CD4-positive, alpha-beta T cell (primary cell): ENCODE measurements around the gene ARF6. TPM values are rescaled to one million over a fixed set of nuclear protein-coding genes. Genes with fewer than 3 reads are reported as not detected.

ENCODE experiments used
- ATAC-seq: fragments of 200-7000 bp; cut with Tn5 transposase; one replicate; pipeline ENCODE4 v1.10.0; 2022; ENCODE audit warnings: mild to moderate bottlenecking; ENCODE audit not compliant: poor library complexity
- CTCF ChIA-PET: fragments of 350-600 bp; sonication (Branson Sonifier 250); formaldehyde crosslinking; loops from one replicate; lab custom pipeline; 2021; ENCODE audit warnings: antibody characterized with exemption, inconsistent platforms; lab: Charles Lee
- POLR2A ChIA-PET: fragments of 350-600 bp; sonication (Branson Sonifier 250); formaldehyde crosslinking; loops from one replicate; lab custom pipeline; 2021; ENCODE audit warnings: antibody characterized with exemption, inconsistent platforms; lab: Charles Lee
- DNase-seq, 14 experiments: peaks; one replicate each; pipeline ENCODE4 v3.0.0-alpha.2; 2013 to 2020; ENCODE audit warnings: mixed read lengths in 2 of 14
- H3K27ac ChIP-seq, 2 donors: one replicate each; pipeline versions ENCODE4 v1.5.1 to v1.7.0; 2013; ENCODE audit warnings: low read length in 2 of 2, low read depth in 1 of 2, mild to moderate bottlenecking in 1 of 2
- H3K27me3 ChIP-seq, 2 experiments: 1 replicate in 1 of 2; 2 replicates in 1 of 2; pipeline versions ENCODE4 v1.6.1 to v1.7.0; 2013; ENCODE audit warnings: low read length in 2 of 2, control low read depth in 1 of 2, mild to moderate bottlenecking in 1 of 2, moderate library complexity in 1 of 2; ENCODE audit not compliant: insufficient read depth in 2 of 2, control insufficient read depth in 1 of 2
- H3K36me3 ChIP-seq: one replicate; pipeline ENCODE4 v1.6.1; 2013; ENCODE audit warnings: low read length, control low read depth; ENCODE audit not compliant: insufficient read depth
- H3K4me1 ChIP-seq: one replicate; pipeline ENCODE4 v1.6.1; 2013; ENCODE audit warnings: low read length, control low read depth; ENCODE audit not compliant: insufficient read depth
- H3K4me3 ChIP-seq: one replicate; pipeline ENCODE4 v1.5.1; 2013; ENCODE audit warnings: mild to moderate bottlenecking, low read length, moderate library complexity
- H3K9me3 ChIP-seq, 2 experiments: 1 replicate in 1 of 2; 2 replicates in 1 of 2; pipeline versions ENCODE4 v1.6.1 to v1.7.0; 2013; ENCODE audit warnings: low read length in 2 of 2, mild to moderate bottlenecking in 2 of 2, control low read depth in 1 of 2, moderate library complexity in 1 of 2; ENCODE audit not compliant: control insufficient read depth in 1 of 2, insufficient read depth in 1 of 2
- H3K27ac Mint-ChIP-seq: one replicate; pipeline ENCODE4 v1.8.0; 2020; ENCODE audit warnings: mixed read lengths
- H3K27me3 Mint-ChIP-seq: one replicate; pipeline ENCODE4 v1.8.0; 2021; ENCODE audit warnings: mixed read lengths
- H3K36me3 Mint-ChIP-seq: one replicate; pipeline ENCODE4 v1.8.0; 2021; ENCODE audit warnings: low read depth, mixed read lengths
- H3K4me1 Mint-ChIP-seq: one replicate; pipeline ENCODE4 v1.8.0; 2021; ENCODE audit warnings: low read depth, mixed read lengths
- H3K4me3 Mint-ChIP-seq: one replicate; pipeline ENCODE4 v1.8.0; 2020; ENCODE audit warnings: mild to moderate bottlenecking, mixed read lengths
- H3K9me3 Mint-ChIP-seq: one replicate; pipeline ENCODE4 v1.8.0; 2020; ENCODE audit warnings: mixed read lengths
- CTCF ChIP-seq: fragments of 200-600 bp; IDR thresholded peaks from one replicate; pipeline ENCODE4 v1.8.0; 2022; ENCODE audit warnings: antibody characterized with exemption, mild to moderate bottlenecking
- intact Hi-C, 2 experiments: fragments of 100-400 bp; cut with DNase I in 1 of 2; cut with micrococcal nuclease in 1 of 2; formaldehyde crosslinking; loops; one replicate each; pipeline versions ENCODE4 v1.15.1 to v1.9.0; 2023 to 2025; cut with DNase I, micrococcal nuclease
- total RNA-seq, 174 experiments: library from RNA in 2 of 174; stranded (reverse) in 2 of 174; gene quantifications; one replicate each; pipeline ENCODE4 v1.2.3 and lab custom pipeline; 2021 to 2026

Gene ARF6
- total RNA-seq, 2 experiments from 2014 or later, result 67.2 to 69.7 TPM

GRCh38 chr14:49923442-49923841 is 30.6 kb downstream of the ARF6 start:
- intact Hi-C loops, result no loop called here
- TF ChIP-seq CTCF, result no peak
- no peak overlapping the region for H3K4me3 ChIP-seq
- no peak overlapping the region for H3K27ac Mint-ChIP-seq
- no peak overlapping the region for H3K27ac ChIP-seq
- CTCF ChIA-PET, result no interaction called here
- no peak for DNase-seq
- no peaks in the 10 kb centered on the region for H3K9me3 ChIP-seq
- H3K36me3 Mint-ChIP-seq, result no peaks in the 10 kb centered on the region
- no peaks in the 10 kb centered on the region for H3K27me3 ChIP-seq
- POLR2A ChIA-PET, result no interaction called here
- peaks cover 6% of the 10 kb centered on the region for H3K4me1 Mint-ChIP-seq
- peaks cover 4% of the 10 kb centered on the region for H3K4me1 ChIP-seq
- no peaks in the 10 kb centered on the region for H3K9me3 Mint-ChIP-seq
- no peaks in the 10 kb centered on the region for H3K27me3 Mint-ChIP-seq
- no peak for ATAC-seq
- no peak overlapping the region for H3K4me3 Mint-ChIP-seq
- H3K36me3 ChIP-seq, result no peaks in the 10 kb centered on the region

GRCh38 chr14:49923881-49924280 is 31.0 kb downstream of the ARF6 start:
- DNase-seq, result no peak
- Histone ChIP-seq H3K36me3 (no peaks in the 10 kb centered on the region), H3K27ac (no peak overlapping the region), H3K4me3 (no peak overlapping the region), H3K4me1 (peaks cover 4% of the 10 kb centered on the region), H3K9me3 (no peaks in the 10 kb centered on the region), H3K27me3 (no peaks in the 10 kb centered on the region)
- ChIA-PET CTCF (interaction anchor here (0.8 kb wide), 1 partner anchor 11 kb away, joined by 4 read pairs; no protein-coding TSS in a partner anchor), POLR2A (interaction anchor here (0.6 kb wide), 1 partner anchor 32 kb away, joined by 3 read pairs; no protein-coding TSS in a partner anchor)
- H3K27me3 Mint-ChIP-seq, result no peaks in the 10 kb centered on the region
- ATAC-seq, result no peak
- H3K9me3 Mint-ChIP-seq, result no peaks in the 10 kb centered on the region
- H3K4me3 Mint-ChIP-seq, result no peak overlapping the region
- peaks cover 6% of the 10 kb centered on the region for H3K4me1 Mint-ChIP-seq
- intact Hi-C loops, result no loop called here
- no peak for TF ChIP-seq CTCF
- no peak overlapping the region for H3K27ac Mint-ChIP-seq
- no peaks in the 10 kb centered on the region for H3K36me3 Mint-ChIP-seq

GRCh38 chr14:49924852-49925251 is 32.0 kb downstream of the ARF6 start:
- DNase-seq (no peak), ATAC-seq (no peak)
- ChIA-PET POLR2A (interaction anchor here (0.8 kb wide), 1 partner anchor 62 kb away, joined by 6 read pairs; no protein-coding TSS in a partner anchor), CTCF (no interaction called here)
- Histone ChIP-seq H3K27me3 (no peaks in the 10 kb centered on the region), H3K4me3 (no peak overlapping the region), H3K9me3 (no peaks in the 10 kb centered on the region), H3K4me1 (peaks cover 4% of the 10 kb centered on the region), H3K27ac (no peak overlapping the region), H3K36me3 (no peaks in the 10 kb centered on the region)
- no peak for TF ChIP-seq CTCF
- intact Hi-C loops, result no loop called here
- Mint-ChIP-seq H3K4me3 (no peak overlapping the region), H3K9me3 (no peaks in the 10 kb centered on the region), H3K27ac (no peak overlapping the region), H3K36me3 (no peaks in the 10 kb centered on the region), H3K27me3 (no peaks in the 10 kb centered on the region), H3K4me1 (peaks cover 5% of the 10 kb centered on the region)
